ENCODE measurements around the gene KIF18A.
"Not testable (repeated sequence)": the region's sequence is repeated elsewhere in the genome, so short reads cannot be mapped to it uniquely, and the experiment has no call there.

KIF18A gene

GRCh38 chr11:28107750-28108618 lies at the start of gene KIF18A, which contains the start of gene METTL15:
KIF18A (minus strand) TSS chr11:28108156; CDS start chr11:28097947, 10,209 bp downstream.
METTL15 (plus strand) TSS chr11:28108388; CDS start chr11:28113335, 4,947 bp downstream.
- DNase-seq (ENCODE audit: low read depth, low spot score) = peak; percentile 87

- DNase-seq (ENCODE audit: low read depth, low spot score) = no peak
Observed at GRCh38 chr11:28153586-28153985, 45.6 kb upstream of the KIF18A start.

- DNase-seq (ENCODE audit: low read depth, low spot score) = no peak
Observed at GRCh38 chr11:28152743-28153142, 44.8 kb upstream of the KIF18A start.

- no peak for DNase-seq (ENCODE audit: low read depth, low spot score)
Observed at GRCh38 chr11:28146123-28146751, 38.3 kb upstream of the KIF18A start.

GRCh38 chr11:28144808-28145207 lies 36.9 kb upstream of the KIF18A start:
- no peak for DNase-seq (ENCODE audit: low read depth, low spot score)

GRCh38 chr11:28142724-28143123 lies 34.8 kb upstream of the KIF18A start:
- no peak for DNase-seq (ENCODE audit: low read depth, low spot score)

- no peak for DNase-seq (ENCODE audit: low read depth, low spot score)
Observed at GRCh38 chr11:28140689-28141455, 32.9 kb upstream of the KIF18A start.

- DNase-seq (ENCODE audit: low read depth, low spot score) = no peak
Observed at GRCh38 chr11:28139841-28140415, 32.0 kb upstream of the KIF18A start.

- no peak for DNase-seq (ENCODE audit: low read depth, low spot score)
Observed at GRCh38 chr11:28137832-28138231, 29.9 kb upstream of the KIF18A start.

- no peak for DNase-seq (ENCODE audit: low read depth, low spot score)
Observed at GRCh38 chr11:28137366-28137765, 29.4 kb upstream of the KIF18A start.

GRCh38 chr11:28136157-28136556 lies 28.2 kb upstream of the KIF18A start:
- not testable (repeated sequence) for DNase-seq (ENCODE audit: low read depth, low spot score)

GRCh38 chr11:28133146-28133545 lies 25.2 kb upstream of the KIF18A start:
- DNase-seq (ENCODE audit: low read depth, low spot score) = no peak

- no peak for DNase-seq (ENCODE audit: low read depth, low spot score)
Observed at GRCh38 chr11:28132548-28132947, 24.6 kb upstream of the KIF18A start.

GRCh38 chr11:28123151-28123581 lies 15.2 kb upstream of the KIF18A start:
- no peak for DNase-seq (ENCODE audit: low read depth, low spot score)

GRCh38 chr11:28117712-28118111 lies 9.8 kb upstream of the KIF18A start:
- no peak for DNase-seq (ENCODE audit: low read depth, low spot score)

GRCh38 chr11:28114731-28115130 lies 6.8 kb upstream of the KIF18A start:
- DNase-seq (ENCODE audit: low read depth, low spot score) = no peak

- no peak for DNase-seq (ENCODE audit: low read depth, low spot score)
Observed at GRCh38 chr11:28114116-28114515, 6.2 kb upstream of the KIF18A start.

- no peak for DNase-seq (ENCODE audit: low read depth, low spot score)
Observed at GRCh38 chr11:28110821-28111200, 2.9 kb upstream of the KIF18A start.

- DNase-seq (ENCODE audit: low read depth, low spot score) = peak; percentile 45
Observed at GRCh38 chr11:28110108-28110820, 2.3 kb upstream of the KIF18A start.

- no peak for DNase-seq (ENCODE audit: low read depth, low spot score)
Observed at GRCh38 chr11:28108958-28109357, 1.0 kb upstream of the KIF18A start.

GRCh38 chr11:28107191-28107749 lies 686 bp downstream of the KIF18A start:
- no peak for DNase-seq (ENCODE audit: low read depth, low spot score)

Measured in iPS DF 19.7 (cell line).